ENCODE measurements around the gene NME7. TPM values are rescaled to one million over a fixed set of nuclear protein-coding genes. Genes with fewer than 3 reads are reported as not detected.
"Not testable (repeated sequence)": the region's sequence is repeated elsewhere in the genome, so short reads cannot be mapped to it uniquely, and the experiment has no call there.

The NME7 gene
- total RNA-seq, 1 donor from 2014 or later: 23.4 TPM

DNA sequence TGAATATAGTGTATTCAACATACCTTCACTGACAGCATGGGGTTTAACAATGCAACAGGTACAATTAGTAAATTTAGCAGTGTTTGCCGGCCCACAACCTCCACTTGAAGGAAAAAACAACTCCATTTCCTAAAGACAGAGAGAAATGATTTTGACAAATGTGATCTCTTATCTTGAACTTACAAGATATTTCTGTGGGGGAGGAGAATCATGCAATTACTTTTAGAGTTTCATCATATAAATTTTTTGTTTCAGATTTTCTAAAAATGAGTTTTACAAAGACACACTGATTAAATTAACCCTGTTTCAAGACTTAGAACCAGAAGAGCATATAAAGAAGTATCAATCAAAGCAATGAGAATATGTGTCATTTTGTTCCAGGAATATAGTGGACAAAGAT, 80.3 kb downstream of the NME7 start:
- no peak overlapping the region for H3K27ac Mint-ChIP-seq
- DNase-seq (ENCODE audit: low spot score): no peak
- peaks cover 3% of the 10 kb centered on the region for H3K4me1 Mint-ChIP-seq (ENCODE audit: low read depth)
- no peak overlapping the region for H3K4me3 Mint-ChIP-seq (ENCODE audit: low read depth)
- H3K27me3 Mint-ChIP-seq (ENCODE audit: low read depth): no peaks in the 10 kb centered on the region
- intact Hi-C loops (cut with micrococcal nuclease): no loop called here
- H3K36me3 Mint-ChIP-seq (ENCODE audit: low read depth): peaks cover 25% of the 10 kb centered on the region
- peaks cover 29% of the 10 kb centered on the region for H3K9me3 Mint-ChIP-seq

DNA sequence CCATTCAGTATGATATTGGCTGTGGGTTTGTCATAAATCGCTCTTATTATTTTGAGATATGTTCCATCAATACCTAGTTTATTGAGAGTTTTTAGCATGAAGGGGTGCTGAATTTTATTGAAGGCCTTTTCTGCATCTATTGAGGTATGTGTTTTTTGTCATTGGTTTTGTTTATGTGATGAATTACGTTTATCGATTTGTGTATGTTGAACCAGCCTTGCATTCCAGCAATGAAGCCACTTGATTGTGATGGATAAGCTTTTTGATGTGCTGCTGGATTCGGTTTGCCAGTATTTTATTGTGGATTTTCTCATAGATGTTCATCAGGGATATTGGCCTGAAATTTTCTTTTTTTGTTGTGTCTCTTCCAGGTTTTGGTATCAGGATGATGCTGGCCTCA, 86.0 kb downstream of the NME7 start:
- H3K4me3 Mint-ChIP-seq (ENCODE audit: low read depth); H3K4me1 Mint-ChIP-seq (ENCODE audit: low read depth); H3K27ac Mint-ChIP-seq; H3K27me3 Mint-ChIP-seq (ENCODE audit: low read depth); intact Hi-C loops (cut with micrococcal nuclease); DNase-seq (ENCODE audit: low spot score): not testable (repeated sequence)
- peaks cover 59% of the 10 kb centered on the region for H3K9me3 Mint-ChIP-seq
- peaks cover 22% of the 10 kb centered on the region for H3K36me3 Mint-ChIP-seq (ENCODE audit: low read depth)

DNA sequence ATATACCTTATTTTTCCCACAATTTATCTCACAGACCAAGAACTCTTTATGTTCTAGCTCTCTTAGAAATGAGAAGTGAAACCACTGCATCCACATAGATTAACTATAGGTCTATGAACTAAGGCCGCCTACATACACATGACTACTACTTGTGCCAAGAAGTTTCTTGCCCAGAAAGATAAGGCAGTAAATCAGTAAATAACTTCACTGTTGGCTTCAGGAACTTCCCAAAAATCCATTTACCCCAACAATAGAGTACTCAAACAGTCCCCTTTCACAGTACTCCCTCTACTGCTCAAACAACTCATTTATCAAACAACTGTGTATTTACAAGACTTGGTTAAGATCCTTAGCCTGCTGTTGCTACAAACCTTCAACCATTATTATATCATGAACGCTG, 96.5 kb downstream of the NME7 start:
- Mint-ChIP-seq H3K27ac (no peak overlapping the region), H3K4me1 (ENCODE audit: low read depth) (peaks cover 6% of the 10 kb centered on the region), H3K27me3 (ENCODE audit: low read depth) (no peaks in the 10 kb centered on the region), H3K36me3 (ENCODE audit: low read depth) (peaks cover 3% of the 10 kb centered on the region), H3K4me3 (ENCODE audit: low read depth) (no peak overlapping the region), H3K9me3 (peaks cover 2% of the 10 kb centered on the region)
- DNase-seq (ENCODE audit: low spot score): no peak
- intact Hi-C loops (cut with micrococcal nuclease): no loop called here

DNA sequence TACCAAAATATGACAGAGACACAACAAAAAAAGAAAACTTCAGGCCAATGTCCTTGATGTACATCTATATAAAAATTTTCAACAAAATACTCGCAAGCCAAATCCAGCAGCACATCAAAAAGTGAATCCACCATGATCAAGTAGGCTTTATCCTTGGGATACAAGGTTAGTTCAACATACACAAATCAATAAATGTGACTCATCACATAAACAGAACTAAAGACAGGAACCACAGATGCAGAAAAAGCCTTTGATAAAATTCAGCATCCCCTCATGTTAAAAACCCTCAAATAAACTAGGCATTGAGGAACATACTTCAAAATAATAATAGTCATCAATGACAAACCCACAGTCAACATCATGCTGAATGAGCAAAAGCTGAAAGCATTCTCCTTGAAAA, 101.5 kb downstream of the NME7 start:
- Mint-ChIP-seq H3K27me3 (ENCODE audit: low read depth) (no peaks in the 10 kb centered on the region), H3K4me3 (ENCODE audit: low read depth) (no peak overlapping the region), H3K4me1 (ENCODE audit: low read depth) (peaks cover 3% of the 10 kb centered on the region), H3K9me3 (peaks cover 31% of the 10 kb centered on the region), H3K36me3 (ENCODE audit: low read depth) (peaks cover 35% of the 10 kb centered on the region), H3K27ac (no peak overlapping the region)
- intact Hi-C loops (cut with micrococcal nuclease): no loop called here
- no peak for DNase-seq (ENCODE audit: low spot score)

DNA sequence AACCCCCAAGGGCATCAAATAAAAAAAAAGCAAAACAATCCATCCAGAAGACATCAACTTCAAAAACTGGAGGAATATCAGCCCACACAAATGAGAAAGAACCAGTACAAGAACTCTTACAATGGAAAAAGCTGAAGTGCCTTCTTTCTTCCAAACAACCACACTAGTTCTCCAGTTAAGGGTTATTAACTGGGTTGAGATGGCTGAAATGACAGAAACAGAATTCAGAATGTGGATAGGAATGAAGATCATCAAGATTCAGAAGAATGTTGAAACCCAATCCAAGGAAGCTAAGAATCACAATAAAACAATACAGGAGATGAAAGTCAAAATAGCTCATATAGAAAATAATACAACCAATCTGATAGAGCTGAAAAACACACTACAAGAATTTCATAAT, 104.5 kb downstream of the NME7 start:
- Mint-ChIP-seq H3K4me1 (ENCODE audit: low read depth) (peaks cover 8% of the 10 kb centered on the region), H3K9me3 (peaks cover 41% of the 10 kb centered on the region), H3K4me3 (ENCODE audit: low read depth) (no peak overlapping the region), H3K27ac (no peak overlapping the region), H3K36me3 (ENCODE audit: low read depth) (peaks cover 44% of the 10 kb centered on the region), H3K27me3 (ENCODE audit: low read depth) (no peaks in the 10 kb centered on the region)
- DNase-seq (ENCODE audit: low spot score): no peak
- intact Hi-C loops (cut with micrococcal nuclease): no loop called here

DNA sequence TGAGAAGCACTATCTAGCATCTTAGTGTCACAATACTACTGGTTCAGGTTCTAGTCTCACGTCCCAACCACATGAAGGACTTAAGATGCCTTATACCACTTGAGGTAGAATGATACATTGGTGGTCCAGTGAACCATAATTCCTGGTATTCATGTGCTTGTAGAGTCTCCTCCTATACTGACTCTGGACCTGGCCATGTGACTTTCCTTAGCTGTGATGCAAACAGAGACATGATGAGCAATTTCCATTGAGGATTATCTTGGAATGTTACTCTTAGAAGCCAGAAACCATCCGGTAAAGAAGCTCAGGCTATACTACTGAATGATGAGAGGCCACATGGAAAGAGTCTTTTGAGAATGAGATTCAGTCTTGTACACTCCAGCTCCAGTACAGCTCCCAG, 105.7 kb downstream of the NME7 start:
- no peak overlapping the region for H3K4me3 Mint-ChIP-seq (ENCODE audit: low read depth)
- intact Hi-C loops (cut with micrococcal nuclease): no loop called here
- H3K36me3 Mint-ChIP-seq (ENCODE audit: low read depth): peaks cover 51% of the 10 kb centered on the region
- DNase-seq (ENCODE audit: low spot score): no peak
- peaks cover 48% of the 10 kb centered on the region for H3K9me3 Mint-ChIP-seq
- no peak overlapping the region for H3K27ac Mint-ChIP-seq
- H3K4me1 Mint-ChIP-seq (ENCODE audit: low read depth): peaks cover 8% of the 10 kb centered on the region
- H3K27me3 Mint-ChIP-seq (ENCODE audit: low read depth): no peaks in the 10 kb centered on the region

DNA sequence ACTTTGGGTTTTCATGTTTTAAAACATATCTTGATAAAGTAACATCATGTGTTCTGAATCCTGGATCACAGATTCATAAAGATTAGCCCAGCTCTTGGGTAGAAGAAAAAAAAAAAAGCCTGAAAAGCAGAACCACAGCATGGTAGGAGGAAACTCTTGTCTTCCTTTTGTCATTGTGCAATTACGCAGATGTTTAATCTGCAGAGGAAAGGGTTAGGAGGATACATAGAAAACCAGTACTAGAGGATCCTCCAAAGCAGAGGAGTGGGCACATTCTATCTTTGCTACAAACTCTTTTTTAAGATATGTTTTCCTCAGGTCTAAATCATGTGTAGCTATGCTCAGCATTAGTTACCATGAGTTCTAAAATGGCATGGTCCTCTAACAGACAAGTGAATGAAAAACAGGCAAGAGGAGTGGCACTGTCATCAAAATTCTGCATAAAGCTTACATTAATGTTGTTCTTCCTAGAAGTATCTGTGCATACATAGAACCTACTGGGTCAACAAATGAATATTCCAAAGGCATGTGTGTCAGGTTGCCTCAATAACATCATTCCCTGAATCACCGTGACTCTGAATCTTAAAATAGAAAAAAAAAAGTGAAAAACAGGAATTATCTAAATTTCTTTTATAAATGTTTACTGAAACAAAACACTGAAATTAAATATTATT, 107.0 kb downstream of the NME7 start:
- H3K27me3 Mint-ChIP-seq (ENCODE audit: low read depth): no peaks in the 10 kb centered on the region
- peaks cover 8% of the 10 kb centered on the region for H3K4me1 Mint-ChIP-seq (ENCODE audit: low read depth)

DNA sequence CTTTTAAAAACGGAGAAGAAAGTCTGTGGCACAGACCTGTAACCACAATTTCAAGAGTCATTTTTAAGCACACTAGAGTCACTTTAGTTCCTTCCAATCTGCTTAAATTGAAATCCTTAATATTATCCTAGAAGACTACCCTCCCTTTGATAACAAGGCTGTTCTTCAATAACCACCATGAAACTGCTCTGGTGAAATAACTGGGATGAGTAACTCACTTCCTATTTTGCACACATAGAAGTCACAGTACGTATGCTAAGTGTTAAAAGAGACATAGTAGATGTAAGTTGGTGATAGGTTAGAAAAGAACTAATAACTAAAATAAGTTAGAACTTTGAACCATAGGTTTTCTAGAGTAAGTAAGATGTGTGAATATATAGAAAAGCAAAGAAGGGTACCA, 107.8 kb downstream of the NME7 start:
- Mint-ChIP-seq H3K27ac (no peak overlapping the region), H3K4me1 (ENCODE audit: low read depth) (peaks cover 8% of the 10 kb centered on the region), H3K27me3 (ENCODE audit: low read depth) (no peaks in the 10 kb centered on the region), H3K9me3 (peaks cover 37% of the 10 kb centered on the region), H3K4me3 (ENCODE audit: low read depth) (no peak overlapping the region), H3K36me3 (ENCODE audit: low read depth) (peaks cover 38% of the 10 kb centered on the region)
- intact Hi-C loops (cut with micrococcal nuclease): no loop called here
- DNase-seq (ENCODE audit: low spot score): no peak

More for the DNA sequence above, 107.0 kb downstream of the NME7 start:
- intact Hi-C loops (cut with micrococcal nuclease): no loop called here
- peaks cover 45% of the 10 kb centered on the region for H3K9me3 Mint-ChIP-seq
- H3K4me3 Mint-ChIP-seq (ENCODE audit: low read depth): no peak overlapping the region
- DNase-seq (ENCODE audit: low spot score): no peak
- peaks cover 46% of the 10 kb centered on the region for H3K36me3 Mint-ChIP-seq (ENCODE audit: low read depth)
- H3K27ac Mint-ChIP-seq: no peak overlapping the region

DNA sequence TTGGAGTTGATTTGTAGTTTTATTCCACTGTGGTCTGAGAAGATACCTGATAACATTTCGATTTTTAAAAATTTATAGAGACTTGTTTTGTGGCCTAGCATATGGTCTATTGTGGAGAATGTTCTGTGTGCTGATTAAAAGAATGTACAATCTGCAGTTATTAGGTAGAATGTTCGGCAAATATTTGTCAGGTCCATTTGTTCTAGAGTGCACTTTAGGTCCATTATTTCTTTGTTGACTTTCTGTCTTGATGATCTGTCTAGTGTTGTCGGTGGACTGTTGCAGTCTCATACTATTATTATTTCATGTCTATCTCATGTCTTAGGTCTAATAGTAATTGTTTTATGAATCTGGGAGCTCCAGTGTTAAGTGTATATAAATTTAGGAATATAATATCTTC, 116.8 kb downstream of the NME7 start:
- H3K27me3 Mint-ChIP-seq (ENCODE audit: low read depth): no peaks in the 10 kb centered on the region
- intact Hi-C loops (cut with micrococcal nuclease): no loop called here
- H3K9me3 Mint-ChIP-seq: no peaks in the 10 kb centered on the region
- H3K27ac Mint-ChIP-seq: no peak overlapping the region
- no peaks in the 10 kb centered on the region for H3K4me1 Mint-ChIP-seq (ENCODE audit: low read depth)
- no peaks in the 10 kb centered on the region for H3K36me3 Mint-ChIP-seq (ENCODE audit: low read depth)
- no peak for DNase-seq (ENCODE audit: low spot score)
- H3K4me3 Mint-ChIP-seq (ENCODE audit: low read depth): no peak overlapping the region

DNA sequence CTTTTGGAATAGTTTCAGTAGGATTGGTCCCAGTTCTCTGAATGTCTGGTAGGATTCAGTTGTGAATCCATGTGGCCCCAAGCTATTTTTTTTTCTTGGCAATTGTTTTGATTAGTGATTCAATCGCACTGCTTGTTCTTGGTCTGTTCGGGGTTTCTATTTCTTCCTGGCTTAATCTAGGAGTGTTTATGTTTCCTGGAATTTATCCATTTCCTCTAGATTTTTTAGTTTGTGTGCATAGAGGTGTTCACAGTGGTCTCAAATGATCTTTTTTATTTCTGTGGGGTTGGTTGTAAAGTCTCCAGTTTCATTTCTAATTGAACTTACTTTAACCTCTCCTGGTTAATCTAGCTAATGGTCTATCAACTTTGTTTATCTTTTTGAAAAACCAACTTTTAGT, 117.6 kb downstream of the NME7 start:
- H3K9me3 Mint-ChIP-seq: no peaks in the 10 kb centered on the region
- intact Hi-C loops (cut with micrococcal nuclease): no loop called here
- H3K4me3 Mint-ChIP-seq (ENCODE audit: low read depth): no peak overlapping the region
- H3K27ac Mint-ChIP-seq: no peak overlapping the region
- no peaks in the 10 kb centered on the region for H3K36me3 Mint-ChIP-seq (ENCODE audit: low read depth)
- H3K4me1 Mint-ChIP-seq (ENCODE audit: low read depth): no peaks in the 10 kb centered on the region
- H3K27me3 Mint-ChIP-seq (ENCODE audit: low read depth): no peaks in the 10 kb centered on the region
- no peak for DNase-seq (ENCODE audit: low spot score)

DNA sequence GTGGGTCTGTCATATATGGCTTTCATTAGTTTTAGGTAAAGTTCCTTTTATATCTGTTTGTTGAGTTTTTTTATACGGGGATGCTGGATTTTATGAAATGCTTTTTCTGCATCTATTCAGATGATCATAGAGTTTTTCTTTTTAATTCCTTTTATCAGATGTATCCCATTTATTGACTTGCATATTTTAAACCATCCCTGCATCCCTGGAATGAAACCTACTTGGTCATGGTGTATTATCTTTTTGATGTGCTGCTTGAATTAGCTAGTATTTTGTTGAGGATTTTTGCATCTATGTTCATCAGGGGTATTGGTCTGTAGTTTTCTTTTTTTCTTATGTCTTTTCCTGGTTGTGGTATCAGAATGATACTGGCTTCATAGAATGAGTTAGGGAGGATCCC, 118.0 kb downstream of the NME7 start:
- Mint-ChIP-seq H3K9me3 (no peaks in the 10 kb centered on the region), H3K4me1 (ENCODE audit: low read depth) (no peaks in the 10 kb centered on the region), H3K4me3 (ENCODE audit: low read depth) (no peak overlapping the region), H3K27me3 (ENCODE audit: low read depth) (no peaks in the 10 kb centered on the region), H3K27ac (no peak overlapping the region), H3K36me3 (ENCODE audit: low read depth) (no peaks in the 10 kb centered on the region)
- no peak for DNase-seq (ENCODE audit: low spot score)
- intact Hi-C loops (cut with micrococcal nuclease): no loop called here

DNA sequence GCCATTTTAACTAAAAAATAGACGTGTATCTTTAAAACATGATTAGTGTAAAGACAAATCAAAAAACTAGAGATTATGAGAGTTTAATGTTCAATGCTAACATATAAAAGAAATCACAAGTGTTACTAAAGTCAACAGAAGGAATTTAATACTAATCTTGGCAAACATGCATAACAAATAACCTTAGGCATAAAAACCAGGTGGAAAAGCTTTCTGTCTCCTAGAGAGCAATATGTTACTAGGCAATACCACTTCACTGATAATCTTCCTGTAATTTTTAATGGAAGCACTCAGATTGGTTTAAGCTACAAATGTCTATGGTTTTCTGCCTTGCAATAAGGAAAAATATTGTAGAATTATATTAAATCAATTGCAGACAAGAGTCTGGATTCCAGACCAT, 121.9 kb downstream of the NME7 start:
- no peaks in the 10 kb centered on the region for H3K27me3 Mint-ChIP-seq (ENCODE audit: low read depth)
- H3K27ac Mint-ChIP-seq: no peak overlapping the region
- H3K36me3 Mint-ChIP-seq (ENCODE audit: low read depth): no peaks in the 10 kb centered on the region
- H3K4me1 Mint-ChIP-seq (ENCODE audit: low read depth): peaks cover 4% of the 10 kb centered on the region
- H3K9me3 Mint-ChIP-seq: no peaks in the 10 kb centered on the region
- no peak for DNase-seq (ENCODE audit: low spot score)
- no peak overlapping the region for H3K4me3 Mint-ChIP-seq (ENCODE audit: low read depth)
- intact Hi-C loops (cut with micrococcal nuclease): no loop called here

DNA sequence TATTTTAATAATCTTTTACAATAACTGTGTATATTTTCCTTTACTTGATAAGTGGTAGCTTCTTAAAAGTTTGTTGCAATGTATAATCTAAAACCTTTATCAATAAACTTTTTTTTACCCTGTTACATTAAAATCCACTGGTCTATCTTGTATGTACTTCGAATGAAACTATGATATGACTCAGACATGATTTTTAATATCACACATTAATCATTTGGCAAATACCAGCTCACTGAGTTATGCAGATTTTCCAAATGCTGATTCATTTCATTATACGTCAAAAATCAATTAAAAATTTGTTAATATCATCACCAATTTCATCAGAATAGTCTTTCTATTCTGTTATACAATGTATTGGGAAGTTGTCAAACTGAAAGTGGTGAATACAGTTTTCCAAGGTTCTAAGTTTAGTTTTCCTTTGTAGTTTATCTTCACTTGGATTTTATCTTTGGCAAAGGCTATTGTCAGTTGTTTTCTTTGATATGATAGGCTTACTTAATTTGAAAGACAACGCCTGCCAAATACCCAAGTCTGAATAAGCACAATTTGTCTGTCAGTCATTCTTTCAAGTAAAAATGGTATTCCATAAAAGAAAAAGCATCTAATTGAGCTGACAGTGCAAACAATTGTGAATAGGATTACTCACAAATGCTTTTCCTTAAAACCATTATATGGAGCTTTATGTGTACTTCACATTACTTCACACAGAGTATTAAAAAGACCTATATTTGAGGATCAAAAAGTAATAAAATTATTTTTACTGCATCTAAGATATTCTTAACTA, 127.0 kb downstream of the NME7 start:
- intact Hi-C loops (cut with micrococcal nuclease): no loop called here
- no peak overlapping the region for H3K4me3 Mint-ChIP-seq (ENCODE audit: low read depth)
- H3K36me3 Mint-ChIP-seq (ENCODE audit: low read depth): no peaks in the 10 kb centered on the region
- no peak overlapping the region for H3K27ac Mint-ChIP-seq
- peaks cover 14% of the 10 kb centered on the region for H3K4me1 Mint-ChIP-seq (ENCODE audit: low read depth)
- DNase-seq (ENCODE audit: low spot score): no peak
- H3K27me3 Mint-ChIP-seq (ENCODE audit: low read depth): no peaks in the 10 kb centered on the region
- no peaks in the 10 kb centered on the region for H3K9me3 Mint-ChIP-seq
